Pons (tissue), 1 donor: ENCODE results near the gene IL17RD.
A peak's percentile ranks its signal among the peaks of the same experiment; 100 is the strongest.

ENCODE experiments used
- DNase-seq: peaks from one replicate; pipeline ENCODE4 v3.0.0-alpha.2; 2016; ENCODE audit warnings: low spot score

IL17RD gene

GRCh38 chr3:57065588-57065987 is 99.6 kb downstream of the IL17RD start:
- no peak for DNase-seq

GRCh38 chr3:57064572-57064971 is 100.6 kb downstream of the IL17RD start:
- no peak for DNase-seq

DNA sequence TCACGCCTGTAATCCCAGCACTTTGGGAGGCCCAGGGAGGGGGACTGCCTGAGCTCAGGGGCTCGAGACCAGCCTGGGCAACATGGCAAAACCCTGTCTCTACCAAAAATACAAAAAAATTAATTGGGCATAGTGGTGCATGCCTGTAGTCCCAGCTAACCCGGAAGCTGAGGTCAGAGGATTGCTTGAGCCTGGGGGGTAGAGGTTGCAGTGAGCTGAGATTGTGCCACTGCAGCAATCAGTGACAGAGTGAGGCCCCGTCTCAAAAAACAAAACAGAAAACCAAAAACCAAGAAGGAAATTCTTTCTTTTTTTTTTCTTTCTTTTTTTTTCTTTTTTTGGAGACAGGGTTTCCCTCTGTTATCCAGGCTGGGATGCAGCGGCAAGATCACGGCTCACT is 101.2 kb downstream of the IL17RD start:
- DNase-seq: no peak

GRCh38 chr3:57063032-57063431 is 102.1 kb downstream of the IL17RD start:
- DNase-seq: no peak

GRCh38 chr3:57062101-57062631 is 103.0 kb downstream of the IL17RD start:
- DNase-seq: peak; percentile 67

DNA sequence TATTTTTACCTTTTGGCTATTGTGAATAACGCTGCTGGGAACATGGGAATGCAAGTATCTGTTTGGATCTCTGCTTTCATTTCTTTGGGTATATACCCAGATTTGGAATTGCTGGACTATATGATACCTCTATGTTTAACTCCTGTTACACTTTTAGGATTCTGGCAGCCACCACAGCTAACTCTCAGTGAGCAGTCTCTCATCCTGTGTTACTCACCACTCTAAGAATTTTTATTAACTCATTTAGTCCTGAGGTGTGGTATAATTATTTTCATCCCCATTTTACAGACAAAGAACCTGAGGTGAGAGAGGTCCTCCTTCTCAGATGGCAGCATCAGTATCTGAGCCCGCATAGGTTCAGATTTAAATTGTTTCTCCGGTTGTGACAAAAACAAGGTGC is 103.6 kb downstream of the IL17RD start:
- no peak for DNase-seq

DNA sequence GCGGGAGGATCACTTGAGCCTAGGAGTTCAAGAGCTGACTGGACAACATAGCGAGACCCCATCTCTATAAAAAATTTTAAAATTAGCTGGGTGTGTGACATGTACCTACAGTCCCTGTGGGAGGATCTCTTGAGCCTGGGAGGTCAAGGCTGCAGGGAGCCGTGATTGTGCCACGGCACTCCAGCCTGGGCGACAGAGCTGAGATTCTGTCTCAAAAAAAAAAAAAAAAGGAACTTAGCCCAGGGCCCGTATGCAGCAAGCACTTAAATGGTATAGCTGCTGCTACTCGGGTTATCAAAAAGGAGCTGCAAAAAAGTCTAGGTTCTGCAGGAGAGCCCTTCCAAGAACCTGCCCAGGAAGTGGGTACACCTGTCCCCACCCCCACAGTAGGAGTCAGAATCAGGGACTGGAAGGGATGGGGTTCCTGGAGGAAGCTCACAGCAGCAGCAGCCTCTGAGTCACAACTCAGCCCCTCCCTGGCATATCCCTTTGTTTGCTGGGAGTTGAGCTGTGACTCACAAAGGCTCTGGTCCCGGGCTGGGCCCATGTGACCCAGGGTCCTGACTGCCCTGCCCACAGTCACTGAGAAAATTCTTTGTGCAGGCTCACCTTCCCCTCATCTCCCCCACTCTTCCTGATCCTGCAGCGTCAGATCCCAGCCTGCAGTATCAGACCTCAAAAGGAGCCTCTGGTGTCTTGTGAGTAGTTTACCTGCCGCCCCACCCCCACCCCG is 104.9 kb downstream of the IL17RD start, which contains the start of gene SPATA12:
Gene SPATA12 (plus strand): TSS at position 576 of the 733 bp plus-strand sequence. CDS start 13,031 bp downstream, outside the sequence.
- peak; percentile 86 for DNase-seq

DNA sequence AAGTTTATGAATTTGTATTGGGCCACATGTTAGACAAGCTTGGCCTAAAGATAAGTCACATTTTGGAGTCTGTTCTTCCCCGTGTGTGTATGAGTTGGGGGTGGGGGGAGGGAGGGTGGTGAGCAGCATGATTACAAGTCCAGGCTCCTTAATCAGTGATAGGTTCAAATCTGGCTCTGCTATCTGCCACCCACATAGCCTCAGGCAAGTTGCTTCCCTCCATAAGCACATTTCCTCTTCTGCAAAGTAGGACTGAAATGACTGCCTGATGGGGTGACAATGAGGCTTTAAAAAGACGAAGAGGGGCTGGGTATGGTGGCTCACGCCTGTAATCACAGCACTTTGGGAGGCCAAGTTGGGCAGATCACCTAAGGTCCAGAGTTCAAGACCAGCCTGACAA is 105.7 kb downstream of the IL17RD start:
- DNase-seq: no peak

- DNase-seq: no peak
Measured at GRCh38 chr3:57057351-57057750, 107.8 kb downstream of the IL17RD start.

GRCh38 chr3:57053122-57053521 is 112.0 kb downstream of the IL17RD start:
- no peak for DNase-seq

- no peak for DNase-seq
Measured at GRCh38 chr3:57052662-57053061, 112.5 kb downstream of the IL17RD start.

DNA sequence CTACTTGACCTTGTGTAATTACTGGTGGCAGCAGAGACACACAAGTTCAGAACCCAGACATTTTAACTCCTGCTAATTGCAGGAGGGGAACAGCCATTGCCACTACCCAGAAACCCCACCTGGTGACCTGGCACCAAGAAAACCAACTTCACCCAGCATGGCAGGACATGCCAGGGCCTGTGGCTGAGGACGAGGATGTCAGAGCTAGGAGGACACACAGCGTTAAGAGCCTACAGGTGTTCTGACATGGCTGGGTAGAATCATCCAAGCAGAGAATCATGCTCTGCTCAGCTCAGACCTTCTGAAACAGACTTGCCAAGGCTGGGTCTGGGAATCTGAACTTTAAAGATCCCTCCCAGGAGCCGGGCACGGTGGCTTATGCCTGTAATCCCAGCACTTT is 116.4 kb downstream of the IL17RD start:
- DNase-seq: no peak

DNA sequence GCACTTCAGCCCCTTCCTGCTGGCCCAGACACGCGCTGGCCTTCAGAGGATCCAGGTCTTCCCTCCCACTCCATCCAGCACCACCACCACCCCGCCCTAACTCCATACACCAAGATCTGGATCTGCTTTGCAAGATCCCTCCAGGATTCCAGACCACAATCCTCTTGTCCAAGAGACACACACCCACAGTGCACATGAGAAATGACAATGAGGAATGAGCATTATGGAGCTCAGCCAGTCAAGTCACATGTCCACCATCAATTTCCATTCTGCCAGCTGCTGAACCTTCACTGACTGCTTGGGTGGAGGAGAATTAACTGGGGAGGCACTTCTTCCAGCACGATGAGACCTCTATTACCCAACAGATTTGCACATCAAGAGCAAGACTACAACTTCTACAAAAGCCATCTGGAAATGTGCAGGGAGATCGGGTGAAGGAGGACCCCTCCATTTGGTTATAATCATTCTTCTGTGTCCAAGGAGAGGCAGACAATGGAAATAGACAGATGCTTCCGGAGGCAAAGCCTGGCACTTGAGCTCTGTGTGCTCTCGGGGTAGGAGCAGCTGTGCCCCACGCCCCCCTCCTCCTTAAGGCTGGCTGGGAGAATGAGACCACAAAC is 117.0 kb downstream of the IL17RD start:
- peak; percentile 84 for DNase-seq

- DNase-seq: no peak
Measured at GRCh38 chr3:57046101-57046765, 118.9 kb downstream of the IL17RD start.

DNA sequence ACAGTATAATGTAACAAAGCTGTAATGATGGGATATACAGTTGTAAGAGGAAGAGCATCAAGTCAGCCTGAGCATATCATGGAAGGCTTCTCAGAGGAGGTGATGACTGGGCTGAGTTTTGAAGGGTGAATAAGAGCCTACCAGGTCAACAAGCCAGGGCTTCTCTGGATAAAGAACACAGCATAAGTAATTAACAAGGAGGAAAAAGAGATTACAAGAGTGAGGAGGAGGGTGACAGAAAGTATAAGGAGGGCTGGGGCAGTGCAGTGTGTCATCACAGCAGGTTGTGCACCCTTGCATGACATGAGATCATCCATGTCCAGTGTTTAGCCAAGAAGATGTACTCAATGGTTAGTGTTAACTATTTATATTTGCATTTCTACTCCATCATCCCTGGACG is 121.6 kb downstream of the IL17RD start:
- no peak for DNase-seq

DNA sequence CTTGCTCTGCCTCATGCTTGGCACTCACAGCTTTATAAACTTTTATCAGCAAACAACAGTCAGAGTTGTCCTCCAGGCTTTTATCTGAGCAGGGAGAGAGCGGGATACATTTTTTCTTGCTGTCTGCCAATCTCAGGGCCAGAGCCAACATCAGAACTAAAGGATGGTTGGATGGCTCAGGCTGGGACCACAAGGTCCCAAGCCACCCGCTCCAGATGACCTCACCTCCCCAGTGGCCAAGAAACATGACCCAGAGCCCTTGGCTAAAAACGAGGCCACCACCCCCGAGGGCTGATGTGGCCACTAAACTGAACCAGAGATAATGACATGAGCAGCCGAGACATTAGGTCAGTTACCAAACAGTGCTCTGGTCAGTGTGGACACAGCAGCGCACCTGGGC is 123.5 kb downstream of the IL17RD start:
- DNase-seq: no peak
